Pancreas (tissue), 10 donors: Measurements from ENCODE around the gene PTGFRN. TPM values are rescaled to one million over a fixed set of nuclear protein-coding genes. Genes with fewer than 3 reads are reported as not detected.

Experiments
- ATAC-seq, 4 donors: fragments of 200-7000 bp; cut with Tn5 transposase; one replicate each; pipeline versions ENCODE4 v1.8.0 to v1.9.1; 2020; ENCODE audit warnings: mild to moderate bottlenecking in 4 of 4, moderate library complexity in 4 of 4
- DNase-seq, 6 donors: peaks; one replicate each; pipeline ENCODE4 v3.0.0-alpha.2; 2020
- FAIRE-seq: peaks from 2 replicates; lab custom pipeline; 2012; peaks lifted over from hg19 to GRCh38; lab: Jason Lieb, UNC
- H3K27ac ChIP-seq, 4 donors: fragments of 200-600 bp; sonication (generic); 1 replicate in 3 of 4; 2 replicates in 1 of 4; pipeline versions ENCODE4 v1.5.0 to v1.8.0; 2020
- H3K27me3 ChIP-seq, 4 donors: fragments of 200-600 bp; one replicate each; pipeline ENCODE4 v1.8.0; 2021
- H3K36me3 ChIP-seq, 3 donors: fragments of 200-600 bp; sonication (generic) in 1 of 3; one replicate each; pipeline versions ENCODE4 v1.5.0 to v1.8.0; 2020 to 2021
- H3K4me1 ChIP-seq, 3 donors: fragments of 200-600 bp; one replicate each; pipeline ENCODE4 v1.8.0; 2021
- H3K4me3 ChIP-seq, 4 donors: fragments of 200-600 bp; sonication (generic) in 2 of 4; one replicate each; pipeline versions ENCODE4 v1.5.0 to v1.8.0; 2020 to 2021
- H3K9me3 ChIP-seq, 4 donors: fragments of 200-600 bp; one replicate each; pipeline ENCODE4 v1.8.0; 2021
- WGBS, 2 donors: extraction: QIAGEN DNeasy Blood & Tissue Kit; methylation state at CpG; one replicate each; pipeline ENCODE4 v1.1.7; 2013; 5-methylcytosine and 5-hydroxymethylcytosine counted together
- intact Hi-C, 3 donors: fragments of 100-400 bp; cut with DNase I; formaldehyde crosslinking; loops; one replicate each; pipeline versions ENCODE4 v1.11.1 to v1.14.2; 2022
- polyA plus RNA-seq, 2 donors: library from polyadenylated mRNA; stranded (reverse); fragments of 200-250 nt; gene quantifications; one replicate each; pipeline ENCODE4 v1.2.3, GENCODE V29; 2013
- total RNA-seq, 6 donors: library from RNA; stranded (reverse); fragmentation: NEBNext Ultra II Directional in 4 of 6; extraction: Animal tissue kit (Norgen Biotek cat#: 25700) in 4 of 6; gene quantifications; one replicate each; pipeline versions ENCODE4 v1.2.1 to v1.2.4, GENCODE V29; 2021 to 2023
- TF ChIP-seq, protein P1 (sequence below), 4 donors: fragments of 200-600 bp; sonication (generic) in 3 of 4; IDR thresholded peaks; one replicate each; pipeline versions ENCODE4 v1.5.0 to v1.8.0; 2021; ENCODE audit warnings: antibody characterized with exemption in 4 of 4
- donor health status: healthy with polysubstance abuse.
- donor health status: DM: no; HTN: no; CAD: no; lungs with moderate emphysema.
- donor health status: DM: no; HTN: no; CAD: no.
- donor health status: control.
- donor health status: control.
- donor health status: Bipolar disorder and iron deficiency.
- donor health status: DM: yes; HTN: yes; CAD: no.
- donor health status: DM: no; HTN: no; CAD: no.
- donor health status: DM: no; HTN: no; CAD: no.
- donor health status: DM: yes; HTN: yes; CAD: no.

Gene PTGFRN
- total and polyA plus RNA-seq, 8 donors: 9.9 to 62.0 (median 21.3) TPM

DNA sequence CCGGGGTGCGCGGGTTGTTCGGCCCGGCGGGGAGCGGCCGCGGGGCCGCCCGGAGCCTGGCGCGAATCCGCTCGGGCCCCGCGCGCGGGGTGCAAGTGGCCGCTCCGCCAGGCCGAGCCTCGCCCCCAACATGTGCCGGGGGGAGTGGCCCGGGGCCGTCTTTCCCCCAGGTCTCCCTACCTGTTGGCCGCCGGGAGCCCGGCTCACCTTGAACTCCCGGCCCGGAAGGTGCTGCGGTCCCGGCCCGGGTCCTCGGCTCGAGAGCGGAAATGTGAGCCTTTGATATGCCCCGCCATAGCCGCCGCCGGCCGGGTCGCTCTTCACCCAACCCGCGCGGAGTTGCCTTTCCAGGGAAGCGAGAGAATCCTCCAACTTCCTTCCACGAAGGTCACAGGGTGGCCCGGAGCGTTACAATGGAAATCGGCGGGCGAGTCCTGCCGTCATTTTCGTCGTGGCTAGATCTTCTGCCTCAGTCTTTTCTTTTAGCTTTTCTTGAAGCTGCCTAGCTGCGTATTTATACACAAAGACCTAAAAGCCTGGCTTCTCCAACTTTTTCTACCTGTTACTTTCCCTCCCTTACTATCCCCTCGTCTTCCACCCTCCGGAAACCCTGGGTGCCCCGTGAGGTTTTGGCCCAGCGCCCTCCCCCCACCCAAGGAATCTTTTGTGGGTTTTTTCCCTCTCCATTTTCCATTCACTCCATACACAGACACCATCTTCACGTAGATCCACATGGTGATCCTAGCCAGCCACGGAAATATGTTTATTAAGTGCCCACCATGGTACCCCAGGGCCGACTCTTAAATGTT lies 867 bp downstream of the PTGFRN start:
- DNase-seq (peak; percentile 56 to 91 (median 72)), ATAC-seq (peak; percentile 43 to 68 (median 60)), FAIRE-seq (no peak)
- Histone ChIP-seq H3K27ac (peak overlapping the region; percentile 68 to 88 (median 81)), H3K4me1 (peaks cover 0 to 25% (median 5%) of the 10 kb centered on the region in 3 donors), H3K4me3 (peak overlapping the region; percentile 53 to 87 (median 82)), H3K9me3 (no peaks in the 10 kb centered on the region), H3K36me3 (no peaks in the 10 kb centered on the region), H3K27me3 (no peaks in the 10 kb centered on the region)
- WGBS, 2 donors: 1% methylated on average over 49 to 64 of the region's 64 CpGs
- intact Hi-C loops: no loop called here
- TF ChIP-seq, protein P1, sequence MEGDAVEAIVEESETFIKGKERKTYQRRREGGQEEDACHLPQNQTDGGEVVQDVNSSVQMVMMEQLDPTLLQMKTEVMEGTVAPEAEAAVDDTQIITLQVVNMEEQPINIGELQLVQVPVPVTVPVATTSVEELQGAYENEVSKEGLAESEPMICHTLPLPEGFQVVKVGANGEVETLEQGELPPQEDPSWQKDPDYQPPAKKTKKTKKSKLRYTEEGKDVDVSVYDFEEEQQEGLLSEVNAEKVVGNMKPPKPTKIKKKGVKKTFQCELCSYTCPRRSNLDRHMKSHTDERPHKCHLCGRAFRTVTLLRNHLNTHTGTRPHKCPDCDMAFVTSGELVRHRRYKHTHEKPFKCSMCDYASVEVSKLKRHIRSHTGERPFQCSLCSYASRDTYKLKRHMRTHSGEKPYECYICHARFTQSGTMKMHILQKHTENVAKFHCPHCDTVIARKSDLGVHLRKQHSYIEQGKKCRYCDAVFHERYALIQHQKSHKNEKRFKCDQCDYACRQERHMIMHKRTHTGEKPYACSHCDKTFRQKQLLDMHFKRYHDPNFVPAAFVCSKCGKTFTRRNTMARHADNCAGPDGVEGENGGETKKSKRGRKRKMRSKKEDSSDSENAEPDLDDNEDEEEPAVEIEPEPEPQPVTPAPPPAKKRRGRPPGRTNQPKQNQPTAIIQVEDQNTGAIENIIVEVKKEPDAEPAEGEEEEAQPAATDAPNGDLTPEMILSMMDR (IDR thresholded peaks at IDR 0.05): no peak

DNA sequence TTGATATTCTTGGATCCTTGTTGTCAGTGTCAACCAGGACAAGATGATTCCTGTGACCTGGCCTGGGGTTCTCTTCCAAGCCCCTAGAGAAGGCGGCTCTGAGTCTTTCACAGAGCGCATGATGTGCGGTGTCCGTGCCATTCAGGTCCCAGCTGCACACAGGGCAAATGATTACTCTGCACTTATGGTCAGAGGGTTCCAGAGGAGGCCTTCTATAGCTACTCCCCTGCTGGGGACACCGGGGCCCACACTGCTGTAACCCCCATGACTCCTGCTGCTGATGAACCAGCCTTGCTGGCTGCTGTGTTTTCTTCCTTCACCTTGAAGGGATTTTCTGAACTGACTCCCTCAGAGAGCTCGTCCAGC lies 1.5 kb downstream of the PTGFRN start:
- Histone ChIP-seq H3K9me3 (no peaks in the 10 kb centered on the region), H3K4me3 (peak overlapping the region; percentile 5 to 87 (median 68)), H3K27ac (peak overlapping the region in 2 of 4 donors; percentile 88), H3K27me3 (no peaks in the 10 kb centered on the region), H3K4me1 (peaks cover 3 to 27% (median 11%) of the 10 kb centered on the region in 3 donors), H3K36me3 (no peaks in the 10 kb centered on the region)
- TF ChIP-seq, protein P1 (IDR thresholded peaks at IDR 0.05): no peak
- 24 to 29% methylated on average over 6 of the region's 6 CpGs for WGBS, 2 donors
- intact Hi-C loops: no loop called here
- DNase-seq: no peak
- peak in 3 of 4 donors; percentile 19 to 48 (median 42) for ATAC-seq
- FAIRE-seq: no peak

GRCh38 chr1:116911779-116912469 lies 2.2 kb downstream of the PTGFRN start:
- no peak for DNase-seq
- Histone ChIP-seq H3K27ac (peak overlapping the region in 1 of 4 donors; percentile 20), H3K4me1 (peaks cover 11 to 34% (median 18%) of the 10 kb centered on the region in 3 donors), H3K4me3 (peak overlapping the region in 2 of 4 donors; percentile 82 to 87), H3K36me3 (no peaks in the 10 kb centered on the region), H3K27me3 (no peaks in the 10 kb centered on the region), H3K9me3 (no peaks in the 10 kb centered on the region)
- 39 to 56% methylated on average over 6 of the region's 6 CpGs for WGBS, 2 donors
- ATAC-seq: no peak
- TF ChIP-seq, protein P1 (IDR thresholded peaks at IDR 0.05): no peak
- FAIRE-seq: no peak
- intact Hi-C loops: no loop called here

DNA sequence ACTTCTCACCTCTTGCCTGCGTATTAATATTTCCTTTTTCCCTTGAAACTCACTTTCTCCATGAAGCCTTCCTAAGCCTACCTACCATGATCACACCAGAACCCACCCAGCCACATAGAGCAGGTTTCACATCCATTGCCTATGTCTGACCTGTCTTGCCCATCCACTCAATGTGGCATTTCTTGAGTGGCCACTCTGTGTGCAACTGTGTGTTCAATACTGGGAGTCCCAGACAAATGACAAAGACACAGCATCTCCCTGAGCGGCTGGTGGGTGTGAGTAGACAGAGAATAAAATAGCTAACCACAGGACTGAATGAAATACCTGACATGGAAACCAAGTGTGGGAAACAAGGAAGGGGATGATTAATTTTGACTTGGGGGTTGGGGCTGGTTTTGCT lies 3.1 kb downstream of the PTGFRN start:
- intact Hi-C loops: no loop called here
- no peak overlapping the region for H3K27ac ChIP-seq
- no peak for DNase-seq
- H3K36me3 ChIP-seq: no peaks in the 10 kb centered on the region
- no peak overlapping the region for H3K4me3 ChIP-seq
- TF ChIP-seq, protein P1 (IDR thresholded peaks at IDR 0.05): no peak
- no peaks in the 10 kb centered on the region for H3K27me3 ChIP-seq
- no peaks in the 10 kb centered on the region for H3K9me3 ChIP-seq
- WGBS, 2 donors: 95 to 98% methylated on average over 2 of the region's 2 CpGs
- peaks cover 11 to 41% (median 18%) of the 10 kb centered on the region in 3 donors for H3K4me1 ChIP-seq
- no peak for ATAC-seq
- FAIRE-seq: no peak
